Hepatocyte (in vitro differentiated cells): Measurements from ENCODE around the gene ATXN1.

ENCODE experiments used
- EZH2 ChIP-seq: fragments of 200-600 bp; sonication (generic); IDR thresholded peaks from 2 replicates; pipeline ENCODE4 v1.6.1; 2016; ENCODE audit warnings: antibody characterized with exemption, mild to moderate bottlenecking, borderline replicate concordance
- TF ChIP-seq, protein P1 (sequence below): fragments of 200-600 bp; sonication (generic); IDR thresholded peaks from 2 replicates; pipeline ENCODE4 v1.5.1; 2016; ENCODE audit warnings: antibody characterized with exemption, mild to moderate bottlenecking; ENCODE audit not compliant: poor library complexity

DNA sequence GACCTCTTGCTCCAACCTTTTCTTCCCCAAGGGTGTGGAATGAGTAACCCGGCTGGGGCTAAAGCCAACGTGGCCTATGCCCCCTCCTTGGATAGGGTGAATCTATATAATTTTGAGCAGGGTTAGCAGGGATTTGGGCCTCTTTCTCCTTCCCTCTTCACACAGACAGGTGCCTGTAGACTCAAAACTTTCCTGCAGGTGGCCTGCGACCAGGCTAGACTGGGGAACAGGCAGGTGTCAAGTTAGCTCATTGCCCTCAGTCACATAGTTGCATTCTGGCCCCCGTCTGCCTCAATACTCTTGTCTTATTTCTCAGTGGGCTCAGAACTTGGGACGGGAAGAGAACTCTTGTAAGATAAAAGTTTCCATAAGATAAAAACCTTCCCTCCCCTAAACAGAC, 243.0 kb downstream of the ATXN1 start:
- TF ChIP-seq, protein P1, sequence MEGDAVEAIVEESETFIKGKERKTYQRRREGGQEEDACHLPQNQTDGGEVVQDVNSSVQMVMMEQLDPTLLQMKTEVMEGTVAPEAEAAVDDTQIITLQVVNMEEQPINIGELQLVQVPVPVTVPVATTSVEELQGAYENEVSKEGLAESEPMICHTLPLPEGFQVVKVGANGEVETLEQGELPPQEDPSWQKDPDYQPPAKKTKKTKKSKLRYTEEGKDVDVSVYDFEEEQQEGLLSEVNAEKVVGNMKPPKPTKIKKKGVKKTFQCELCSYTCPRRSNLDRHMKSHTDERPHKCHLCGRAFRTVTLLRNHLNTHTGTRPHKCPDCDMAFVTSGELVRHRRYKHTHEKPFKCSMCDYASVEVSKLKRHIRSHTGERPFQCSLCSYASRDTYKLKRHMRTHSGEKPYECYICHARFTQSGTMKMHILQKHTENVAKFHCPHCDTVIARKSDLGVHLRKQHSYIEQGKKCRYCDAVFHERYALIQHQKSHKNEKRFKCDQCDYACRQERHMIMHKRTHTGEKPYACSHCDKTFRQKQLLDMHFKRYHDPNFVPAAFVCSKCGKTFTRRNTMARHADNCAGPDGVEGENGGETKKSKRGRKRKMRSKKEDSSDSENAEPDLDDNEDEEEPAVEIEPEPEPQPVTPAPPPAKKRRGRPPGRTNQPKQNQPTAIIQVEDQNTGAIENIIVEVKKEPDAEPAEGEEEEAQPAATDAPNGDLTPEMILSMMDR, result no peak
- no peak for TF ChIP-seq EZH2
